Vagina (tissue), 2 donors: ENCODE results near the gene NAV2.

Experiments used
- POLR2A ChIP-seq, 2 donors: fragments of 450-650 bp; IDR thresholded peaks; one replicate each; pipeline ENCODE4 v1.6.1; 2017; ENCODE audit warnings: antibody characterized with exemption in 2 of 2, mild to moderate bottlenecking in 2 of 2, moderate library complexity in 2 of 2
- TF ChIP-seq, protein P1 (sequence below), 3 experiments: fragments of 450-650 bp in 2 of 3; fragments of 200-600 bp in 1 of 3; sonication (generic) in 1 of 3; IDR thresholded peaks; one replicate each; pipeline ENCODE4 v1.5.1; 2017 to 2019; ENCODE audit warnings: antibody characterized with exemption in 3 of 3, mild to moderate bottlenecking in 2 of 3, moderate library complexity in 2 of 3

DNA sequence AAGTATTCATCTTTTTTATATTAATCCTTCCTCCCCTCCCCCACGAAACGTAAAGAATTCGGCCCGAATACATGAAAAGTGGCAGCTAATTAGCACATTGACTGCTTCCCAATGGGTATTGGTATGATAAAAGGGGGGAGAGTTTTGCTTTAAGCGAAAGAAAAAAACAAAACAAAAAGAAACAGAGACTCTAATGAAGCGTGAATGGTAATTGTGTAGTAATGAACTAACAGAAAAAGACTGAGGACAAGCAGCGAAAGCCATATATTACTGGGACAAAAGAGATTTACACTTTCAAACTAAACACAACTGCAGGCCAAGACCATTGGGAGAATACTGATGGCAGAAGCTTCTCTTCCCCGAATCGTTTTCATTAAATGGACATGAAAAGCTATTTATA lies 445.1 kb downstream of the NAV2 start:
- TF ChIP-seq, protein P1, sequence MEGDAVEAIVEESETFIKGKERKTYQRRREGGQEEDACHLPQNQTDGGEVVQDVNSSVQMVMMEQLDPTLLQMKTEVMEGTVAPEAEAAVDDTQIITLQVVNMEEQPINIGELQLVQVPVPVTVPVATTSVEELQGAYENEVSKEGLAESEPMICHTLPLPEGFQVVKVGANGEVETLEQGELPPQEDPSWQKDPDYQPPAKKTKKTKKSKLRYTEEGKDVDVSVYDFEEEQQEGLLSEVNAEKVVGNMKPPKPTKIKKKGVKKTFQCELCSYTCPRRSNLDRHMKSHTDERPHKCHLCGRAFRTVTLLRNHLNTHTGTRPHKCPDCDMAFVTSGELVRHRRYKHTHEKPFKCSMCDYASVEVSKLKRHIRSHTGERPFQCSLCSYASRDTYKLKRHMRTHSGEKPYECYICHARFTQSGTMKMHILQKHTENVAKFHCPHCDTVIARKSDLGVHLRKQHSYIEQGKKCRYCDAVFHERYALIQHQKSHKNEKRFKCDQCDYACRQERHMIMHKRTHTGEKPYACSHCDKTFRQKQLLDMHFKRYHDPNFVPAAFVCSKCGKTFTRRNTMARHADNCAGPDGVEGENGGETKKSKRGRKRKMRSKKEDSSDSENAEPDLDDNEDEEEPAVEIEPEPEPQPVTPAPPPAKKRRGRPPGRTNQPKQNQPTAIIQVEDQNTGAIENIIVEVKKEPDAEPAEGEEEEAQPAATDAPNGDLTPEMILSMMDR (IDR thresholded peaks at IDR 0.05), result no peak
- TF ChIP-seq POLR2A (IDR thresholded peaks at IDR 0.05), result no peak
